GM18507 (cell line): ENCODE measurements around the gene RABL2B.
"Not testable (repeated sequence)": the region's sequence is repeated elsewhere in the genome, so short reads cannot be mapped to it uniquely, and the experiment has no call there.

Source experiments
- DNase-seq: peaks from one replicate; pipeline ENCODE4 v3.0.0; 2011; ENCODE audit warnings: low read depth; ENCODE audit not compliant: insufficient read length; ENCODE audit errors: extremely low spot score
- FAIRE-seq: peaks from 2 replicates; lab custom pipeline; 2011; peaks lifted over from hg19 to GRCh38; lab: Jason Lieb, UNC

RABL2B gene

GRCh38 chr22:50783033-50783879, at the start of gene RABL2B:
Gene RABL2B, minus strand, starts transcription at chr22:50783636. Its CDS starts 1,342 bp downstream, at chr22:50782294.
- peak; percentile 87 for DNase-seq
- peak; percentile 95 for FAIRE-seq

GRCh38 chr22:50786936-50787335, 3.5 kb upstream of the RABL2B start:
- DNase-seq, FAIRE-seq: not testable (repeated sequence)

DNA sequence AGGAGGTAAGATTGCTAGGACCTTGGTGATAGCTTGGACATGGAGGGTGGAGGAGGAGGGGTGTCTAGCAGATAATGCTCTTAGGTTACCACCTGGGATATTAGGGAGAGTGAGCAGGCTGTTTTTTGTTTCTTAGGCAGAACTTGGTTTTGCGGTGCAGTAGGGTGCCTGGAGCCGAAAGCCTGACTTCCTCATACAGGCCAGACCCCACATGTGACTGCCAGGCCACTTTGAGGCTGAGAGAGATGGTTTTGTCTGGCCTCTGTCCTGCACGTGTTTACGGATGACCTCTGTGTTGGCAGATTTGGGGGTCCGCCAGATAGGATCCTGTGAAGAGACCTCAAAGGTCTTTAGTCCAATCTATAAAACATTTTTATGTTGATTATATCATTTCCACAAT, 1.9 kb upstream of the RABL2B start:
- DNase-seq, FAIRE-seq: not testable (repeated sequence)

DNA sequence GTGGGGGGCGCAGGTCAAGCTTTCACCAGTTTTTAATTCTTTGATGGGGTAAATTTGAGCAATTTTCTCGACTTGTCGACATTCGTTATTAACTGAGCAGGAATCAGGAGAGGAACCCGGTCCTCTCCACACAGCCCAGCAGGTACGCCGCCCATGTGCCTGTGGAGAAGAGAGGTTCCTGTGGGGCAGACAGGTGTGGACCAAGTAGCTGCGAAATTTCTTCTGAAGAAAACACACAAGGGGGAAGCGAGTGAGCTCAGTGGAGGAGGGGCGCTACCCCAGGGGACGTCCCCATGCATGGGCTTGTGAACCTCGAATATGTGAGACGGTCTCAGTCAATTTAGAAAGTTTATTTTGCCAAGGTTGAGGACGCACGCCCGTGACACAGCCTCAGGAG, 442 bp upstream of the RABL2B start:
- FAIRE-seq, DNase-seq: not testable (repeated sequence)

DNA sequence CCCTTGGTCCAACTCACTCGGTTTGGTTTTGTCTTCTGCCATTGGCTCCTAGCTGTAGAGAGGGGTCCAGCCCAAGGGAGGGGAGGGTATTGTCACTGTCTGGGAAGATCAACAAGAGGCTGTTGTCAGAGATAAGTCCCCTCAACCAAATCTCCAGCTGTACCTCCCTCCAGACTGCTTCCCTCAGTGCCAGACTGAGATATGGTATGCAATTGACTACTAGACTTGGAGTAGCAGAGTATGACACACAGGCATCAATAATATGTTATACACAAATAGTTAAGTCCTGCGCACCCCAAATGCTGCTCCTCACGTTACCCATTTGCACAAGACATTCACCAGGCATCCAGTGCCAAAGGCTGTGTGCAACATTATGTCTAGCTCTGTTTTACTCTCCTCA, 1.2 kb downstream of the RABL2B start:
- not testable (repeated sequence) for FAIRE-seq, DNase-seq

DNA sequence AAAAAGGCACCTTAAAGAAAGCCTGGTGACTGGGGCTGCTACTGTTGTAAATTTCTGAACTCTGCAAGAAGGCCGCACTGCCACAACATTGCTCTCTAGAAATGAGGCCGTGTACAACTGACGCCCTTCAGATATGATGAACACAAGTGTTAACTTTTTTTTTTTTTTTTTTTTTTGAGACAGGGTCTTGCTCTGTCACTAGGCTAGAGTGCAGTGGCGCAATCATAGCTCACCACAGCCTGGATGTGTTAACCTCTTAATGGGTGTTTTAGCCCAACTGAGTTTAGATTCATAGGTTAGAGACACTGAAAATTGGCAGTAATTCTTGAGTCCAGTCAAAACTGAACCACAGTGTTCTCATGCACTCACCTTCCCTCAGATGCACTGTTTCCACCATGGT, 3.2 kb downstream of the RABL2B start:
- DNase-seq, FAIRE-seq: not testable (repeated sequence)

DNA sequence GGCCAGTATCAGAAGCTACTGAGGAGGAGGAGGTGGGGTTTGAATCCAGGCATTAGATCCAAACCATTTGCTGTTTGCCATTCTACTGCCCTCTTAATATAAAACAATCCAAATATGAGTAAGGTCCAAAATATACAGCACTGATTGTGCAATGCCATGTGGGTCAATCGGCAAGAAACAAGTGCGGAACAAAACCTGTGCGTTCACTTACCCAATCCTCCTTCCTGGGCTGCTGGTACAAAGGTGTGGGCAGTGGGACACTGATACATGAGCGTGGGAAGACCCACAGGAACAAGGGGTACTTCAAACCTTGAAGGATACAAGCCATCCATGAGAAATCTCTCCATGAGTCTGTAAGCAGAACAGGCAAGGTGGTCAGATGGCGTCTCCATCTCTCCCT, 5.8 kb downstream of the RABL2B start:
- not testable (repeated sequence) for DNase-seq, FAIRE-seq

DNA sequence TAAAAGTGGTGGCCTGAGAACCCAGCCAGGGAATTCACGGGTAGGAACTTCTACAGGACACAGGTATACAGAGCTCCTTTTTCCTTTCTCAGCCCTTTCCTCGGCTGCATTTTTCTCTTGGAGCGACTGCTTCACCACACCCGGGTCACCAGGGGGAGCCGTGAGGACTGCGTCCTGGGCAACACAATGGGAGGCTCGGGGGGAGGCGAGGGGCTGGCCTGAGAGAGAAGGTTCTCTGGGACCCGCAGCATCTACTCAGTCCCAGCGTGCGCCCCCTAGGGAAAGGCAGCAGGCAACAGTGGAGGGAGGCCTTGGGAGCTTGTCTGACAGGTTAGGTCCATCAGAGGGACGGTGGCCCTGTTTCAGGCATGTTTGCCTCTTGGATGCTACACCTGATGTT, 8.3 kb downstream of the RABL2B start:
- FAIRE-seq, DNase-seq: not testable (repeated sequence)

DNA sequence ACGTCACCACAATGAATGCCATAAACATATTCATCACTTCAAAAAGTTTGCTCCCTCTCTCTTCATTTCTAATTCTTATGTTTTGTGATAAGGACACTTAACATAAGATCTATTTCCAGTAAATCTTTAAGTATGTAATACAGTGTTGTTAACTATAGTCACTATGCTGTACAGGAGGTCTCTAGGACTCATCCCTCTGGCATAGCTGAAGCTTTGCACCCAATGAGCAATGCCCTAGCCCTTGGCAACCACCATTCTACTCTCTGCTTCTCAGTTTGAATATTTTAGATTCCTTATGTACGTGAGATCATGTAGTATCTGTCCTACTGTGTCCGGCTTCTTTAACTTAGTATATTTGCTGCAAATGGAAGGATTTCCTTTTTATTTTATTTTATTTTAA, 19.1 kb downstream of the RABL2B start:
- not testable (repeated sequence) for DNase-seq, FAIRE-seq

DNA sequence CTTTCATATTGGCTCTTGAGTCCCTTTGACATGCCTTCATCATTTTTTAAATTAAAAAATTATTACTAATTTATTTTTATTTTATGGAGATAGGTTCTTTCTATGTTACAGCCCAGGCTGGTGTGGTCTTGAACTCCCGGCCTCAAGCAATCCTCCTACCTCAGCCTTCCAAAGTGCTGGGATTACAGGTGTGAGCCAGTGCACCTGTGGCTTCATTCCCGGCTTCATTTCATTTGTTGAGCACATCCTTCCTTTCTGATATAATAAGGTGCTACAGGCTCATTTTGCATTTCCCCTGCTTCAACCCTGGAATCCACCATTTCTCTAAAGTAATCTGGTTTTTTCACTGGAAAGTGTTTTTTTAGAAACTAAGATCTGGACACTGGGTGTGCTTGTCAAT, 21.6 kb downstream of the RABL2B start:
- not testable (repeated sequence) for DNase-seq, FAIRE-seq

GRCh38 chr22:50759597-50760341, 23.7 kb downstream of the RABL2B start:
- FAIRE-seq, DNase-seq: not testable (repeated sequence)

DNA sequence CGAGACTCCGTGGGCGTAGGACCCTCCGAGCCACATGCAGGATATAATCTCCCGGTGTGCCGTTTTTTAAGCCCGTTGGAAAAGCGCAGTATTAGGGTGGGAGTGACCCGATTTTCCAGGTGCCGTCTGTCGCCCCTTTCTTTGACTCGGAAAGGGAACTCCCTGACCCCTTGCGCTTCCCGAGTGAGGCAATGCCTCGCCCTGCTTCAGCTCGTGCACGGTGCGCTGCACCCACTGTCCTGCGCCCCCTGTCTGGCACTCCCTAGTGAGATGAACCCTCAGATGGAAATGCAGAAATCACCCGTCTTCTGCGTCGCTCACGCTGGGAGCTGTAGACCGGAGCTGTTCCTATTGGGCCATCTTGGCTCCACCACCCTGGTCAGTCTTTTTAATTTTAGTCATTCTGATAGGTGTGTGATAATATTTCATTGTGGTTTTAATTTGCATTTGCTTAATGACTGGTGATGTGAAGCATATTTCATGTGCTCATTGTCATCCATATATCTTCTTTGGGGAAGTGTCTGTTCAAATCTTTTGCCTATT, 26.4 kb downstream of the RABL2B start:
- DNase-seq, FAIRE-seq: not testable (repeated sequence)

- not testable (repeated sequence) for FAIRE-seq, DNase-seq
Measured at GRCh38 chr22:50756406-50756805, 27.0 kb downstream of the RABL2B start.

DNA sequence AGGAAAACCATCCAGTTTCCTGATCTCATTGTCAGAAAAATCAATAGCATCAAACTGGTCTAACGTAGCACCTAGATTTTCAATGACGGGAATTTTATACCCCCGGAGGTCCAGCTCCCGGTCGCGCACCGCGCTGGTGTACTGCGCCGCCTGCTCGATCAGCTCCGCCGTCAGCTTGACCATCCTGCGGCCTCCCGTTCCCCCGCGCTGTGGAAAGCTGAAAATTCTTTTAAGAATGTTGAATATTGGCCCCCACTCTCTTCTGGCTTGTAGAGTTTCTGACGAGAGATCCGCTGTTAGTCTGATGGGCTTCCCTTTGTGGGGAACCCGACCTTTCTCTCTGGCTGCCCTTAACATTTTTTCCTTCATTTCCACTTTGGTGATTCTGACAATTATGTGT, 28.2 kb downstream of the RABL2B start:
- not testable (repeated sequence) for FAIRE-seq, DNase-seq

DNA sequence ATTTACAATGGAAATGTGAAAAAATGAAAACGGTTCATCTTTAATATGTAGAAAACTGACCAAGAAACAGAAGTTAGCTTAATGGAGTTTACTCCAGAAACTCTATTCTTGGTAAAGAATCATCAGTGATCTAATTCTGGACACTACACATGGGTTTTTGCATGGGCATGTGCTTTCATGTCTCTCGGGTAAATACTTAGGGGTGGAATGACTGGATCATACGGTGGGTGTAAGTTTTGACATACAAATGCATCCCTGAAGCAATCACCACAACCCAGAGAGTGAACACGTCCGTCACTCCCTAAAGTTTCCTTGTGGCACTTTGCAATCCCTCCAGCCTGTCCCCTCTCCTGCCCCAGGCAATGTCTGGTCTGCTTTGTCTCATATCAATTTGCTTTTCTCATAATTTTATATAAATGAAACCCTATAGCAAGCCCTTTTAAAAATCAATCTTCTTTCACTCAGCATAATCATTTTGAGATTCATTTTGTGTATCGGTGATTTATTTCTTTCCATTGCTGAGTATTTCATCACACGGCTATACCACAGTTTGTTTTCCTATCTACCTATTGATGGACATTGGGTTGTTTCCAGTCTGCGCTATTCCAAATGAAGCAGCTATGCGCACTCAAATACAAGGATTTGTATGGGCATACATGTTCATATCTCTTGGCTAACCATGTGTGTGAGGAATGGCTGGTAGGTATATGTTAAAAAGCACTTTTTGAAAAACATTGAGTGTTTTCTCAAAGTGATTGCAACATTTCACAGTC, 33.9 kb downstream of the RABL2B start:
- not testable (repeated sequence) for FAIRE-seq, DNase-seq

DNA sequence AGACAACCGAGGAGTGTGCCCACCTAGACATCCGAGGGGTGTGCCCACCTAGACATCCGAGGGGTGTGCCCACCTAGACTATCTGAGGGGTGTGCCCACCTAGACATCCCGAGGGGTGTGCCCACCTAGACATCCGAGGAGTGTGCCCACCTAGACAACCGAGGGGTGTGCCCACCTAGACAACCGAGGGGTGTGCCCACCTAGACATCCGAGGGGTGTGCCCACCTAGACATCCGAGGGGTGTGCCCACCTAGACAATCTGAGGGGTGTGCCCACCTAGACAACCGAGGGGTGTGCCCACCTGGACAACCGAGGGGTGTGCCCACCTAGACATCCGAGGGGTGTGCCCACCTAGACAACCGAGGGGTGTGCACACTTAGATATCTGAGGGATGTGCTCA, 34.8 kb downstream of the RABL2B start:
- not testable (repeated sequence) for FAIRE-seq, DNase-seq

DNA sequence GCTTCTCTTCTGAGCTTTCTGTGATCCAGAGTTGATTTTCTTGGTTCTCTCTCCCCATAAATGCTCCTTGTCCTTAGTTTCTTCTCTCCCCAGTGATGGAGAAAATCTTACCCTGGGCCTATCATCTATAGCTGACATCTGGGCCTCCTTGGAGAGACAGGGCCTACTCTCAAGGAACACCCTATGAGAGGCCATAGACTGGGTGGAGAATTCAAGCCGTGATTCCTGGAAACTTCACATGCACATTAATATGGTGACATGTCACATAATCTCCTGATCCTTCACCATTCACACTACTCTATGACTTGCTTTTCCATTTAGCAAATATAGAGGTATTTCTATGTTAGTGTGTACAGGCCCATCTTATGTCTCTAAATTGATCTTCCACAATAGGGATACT, 35.9 kb downstream of the RABL2B start:
- FAIRE-seq, DNase-seq: not testable (repeated sequence)

DNA sequence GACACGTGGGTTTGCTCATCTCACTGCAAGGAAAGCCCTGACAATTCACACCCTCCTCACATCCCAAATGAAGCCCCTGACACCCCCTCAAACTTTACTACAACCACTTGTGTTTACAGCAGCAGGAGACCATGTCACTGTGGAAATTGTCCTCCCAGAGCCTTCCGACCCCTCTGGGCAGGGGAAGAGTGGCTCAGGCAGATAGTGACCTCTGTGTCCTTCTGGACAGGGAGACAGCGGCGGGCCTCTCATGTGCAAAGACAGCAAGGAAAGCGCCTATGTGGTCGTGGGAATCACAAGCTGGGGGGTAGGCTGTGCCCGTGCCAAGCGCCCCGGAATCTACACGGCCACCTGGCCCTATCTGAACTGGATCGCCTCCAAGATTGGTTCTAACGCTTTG, 39.0 kb downstream of the RABL2B start:
- DNase-seq, result not testable (repeated sequence)

GRCh38 chr22:50740714-50741113, 42.7 kb downstream of the RABL2B start:
- not testable (repeated sequence) for DNase-seq, FAIRE-seq

More for the DNA sequence above, 39.0 kb downstream of the RABL2B start:
- FAIRE-seq, result not testable (repeated sequence)
